Measurements from ENCODE around the gene P2RX1.

DNA sequence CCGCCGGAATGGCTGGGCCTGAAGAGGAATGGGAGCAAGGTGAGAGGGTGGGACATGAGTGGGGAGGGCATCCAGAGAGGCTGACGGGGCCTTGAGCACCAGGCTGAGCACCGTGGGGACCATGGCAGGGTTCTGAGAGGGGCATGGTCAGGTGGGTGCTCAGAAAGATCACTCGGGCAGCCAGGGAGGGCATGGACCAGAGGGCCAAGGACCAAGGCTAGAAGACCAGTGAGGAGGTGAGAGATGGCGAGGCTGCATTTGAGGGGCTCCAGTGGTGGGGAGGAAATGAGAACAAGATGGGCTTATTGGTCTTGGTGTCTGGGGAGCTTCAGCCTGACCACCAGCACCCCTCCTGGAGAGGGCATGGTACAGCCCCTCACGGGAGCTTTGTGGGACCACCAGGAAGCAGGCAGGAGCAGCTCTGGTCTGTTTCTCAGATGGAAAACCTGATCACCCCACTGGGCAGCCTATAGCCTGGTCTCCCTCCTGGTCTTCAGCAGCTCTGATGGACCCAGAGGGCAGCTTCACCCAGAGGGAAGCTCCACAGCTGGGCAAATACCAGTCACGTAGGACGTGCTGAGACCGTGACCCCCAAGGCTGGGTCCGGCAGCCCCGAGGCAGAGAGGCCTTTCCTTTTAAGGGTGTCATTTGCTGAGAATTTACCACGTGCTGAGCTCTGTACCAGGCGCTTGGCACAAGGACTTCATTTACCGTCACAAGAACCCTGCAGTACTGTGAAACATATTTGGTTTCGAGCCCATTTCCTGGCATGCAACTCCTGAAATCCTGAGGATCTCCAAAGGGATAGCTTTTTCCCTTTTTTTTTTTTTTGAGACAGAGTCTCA is 58.8 kb downstream of the P2RX1 start:
- TF ChIP-seq, protein P1, sequence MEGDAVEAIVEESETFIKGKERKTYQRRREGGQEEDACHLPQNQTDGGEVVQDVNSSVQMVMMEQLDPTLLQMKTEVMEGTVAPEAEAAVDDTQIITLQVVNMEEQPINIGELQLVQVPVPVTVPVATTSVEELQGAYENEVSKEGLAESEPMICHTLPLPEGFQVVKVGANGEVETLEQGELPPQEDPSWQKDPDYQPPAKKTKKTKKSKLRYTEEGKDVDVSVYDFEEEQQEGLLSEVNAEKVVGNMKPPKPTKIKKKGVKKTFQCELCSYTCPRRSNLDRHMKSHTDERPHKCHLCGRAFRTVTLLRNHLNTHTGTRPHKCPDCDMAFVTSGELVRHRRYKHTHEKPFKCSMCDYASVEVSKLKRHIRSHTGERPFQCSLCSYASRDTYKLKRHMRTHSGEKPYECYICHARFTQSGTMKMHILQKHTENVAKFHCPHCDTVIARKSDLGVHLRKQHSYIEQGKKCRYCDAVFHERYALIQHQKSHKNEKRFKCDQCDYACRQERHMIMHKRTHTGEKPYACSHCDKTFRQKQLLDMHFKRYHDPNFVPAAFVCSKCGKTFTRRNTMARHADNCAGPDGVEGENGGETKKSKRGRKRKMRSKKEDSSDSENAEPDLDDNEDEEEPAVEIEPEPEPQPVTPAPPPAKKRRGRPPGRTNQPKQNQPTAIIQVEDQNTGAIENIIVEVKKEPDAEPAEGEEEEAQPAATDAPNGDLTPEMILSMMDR (IDR thresholded peaks at IDR 0.05) = no peak
- no peak for TF ChIP-seq POLR2A (IDR thresholded peaks at IDR 0.05)

Data from esophagus squamous epithelium (tissue), 4 donors.